SK-N-MC (cell line): ENCODE results near the gene C1orf53.

Experiments used
- DNase-seq: peaks from one replicate; pipeline ENCODE4 v3.0.0-alpha.2; 2011; ENCODE audit warnings: low read depth, low spot score
- H3K27ac ChIP-seq: fragments of 200-600 bp; sonication (generic); 2 replicates; pipeline ENCODE4 v1.5.1; 2016; ENCODE audit warnings: mixed run types
- H3K36me3 ChIP-seq: fragments of 200-600 bp; sonication (generic); 2 replicates; pipeline ENCODE4 v1.6.1; 2017; ENCODE audit warnings: antibody characterized with exemption, low read length, mixed read lengths; ENCODE audit not compliant: insufficient read depth
- H3K4me3 ChIP-seq: fragments of 200-600 bp; sonication (generic); 2 replicates; pipeline ENCODE4 v1.5.1; 2016
- H3K9ac ChIP-seq: fragments of 200-600 bp; sonication (generic); 2 replicates; pipeline ENCODE4 v1.8.0; 2017; ENCODE audit warnings: mixed run types, mixed read lengths; ENCODE audit not compliant: insufficient read length
- H3K9me3 ChIP-seq: fragments of 200-600 bp; sonication (generic); 2 replicates; pipeline ENCODE4 v1.6.1; 2017; ENCODE audit warnings: low read depth, mild to moderate bottlenecking, antibody characterized with exemption, low read length, moderate library complexity, mixed read lengths
- EZH2 ChIP-seq: fragments of 200-600 bp; sonication (generic); IDR thresholded peaks from one replicate; pipeline ENCODE4 v1.6.1; 2017; ENCODE audit warnings: antibody characterized with exemption
- FOXP2 ChIP-seq: optimal IDR thresholded peaks from 2 replicates; pipeline ENCODE3; 2011; ENCODE audit warnings: mild to moderate bottlenecking, moderate library complexity; ENCODE audit not compliant: insufficient read depth; ENCODE audit errors: extremely low read length, control extremely low read depth
- POLR2AphosphoS5 ChIP-seq: IDR thresholded peaks from 2 replicates; pipeline ENCODE4 v1.6.1; 2012; ENCODE audit warnings: mild to moderate bottlenecking, low read depth, low read length, borderline replicate concordance

The C1orf53 gene

DNA sequence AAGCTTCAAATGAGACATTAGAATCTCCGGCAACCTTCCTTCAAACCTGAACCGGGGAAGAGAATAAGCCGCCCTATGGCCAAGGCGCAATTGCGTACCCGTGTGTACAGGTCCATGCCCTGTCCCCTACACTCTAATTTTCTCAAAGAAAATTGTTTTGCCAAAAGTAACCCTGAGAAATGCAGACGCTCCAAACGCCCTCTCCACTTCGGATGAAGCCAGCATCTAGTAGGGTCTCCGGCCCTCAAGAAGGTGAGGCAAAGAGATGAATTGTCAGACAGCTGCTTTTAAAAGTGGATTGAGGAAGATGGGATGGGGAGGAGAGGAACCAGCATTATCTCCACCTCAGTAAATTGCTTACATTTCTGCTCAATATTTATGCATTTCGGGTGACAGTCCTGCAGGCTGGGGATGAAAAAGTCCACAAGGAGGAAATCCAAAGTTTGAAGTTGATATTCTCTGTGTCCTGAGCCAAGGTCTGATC, 14.1 kb downstream of the C1orf53 start:
- TF ChIP-seq EZH2 (no peak), FOXP2 (no peak), POLR2AphosphoS5 (no peak)
- H3K4me3 ChIP-seq = peak overlapping the region; percentile 93
- no peaks in the 10 kb centered on the region for H3K9me3 ChIP-seq
- H3K36me3 ChIP-seq = peaks cover 17% of the 10 kb centered on the region
- no peak overlapping the region for H3K27ac ChIP-seq
- no peak for DNase-seq
- no peak overlapping the region for H3K9ac ChIP-seq

DNA sequence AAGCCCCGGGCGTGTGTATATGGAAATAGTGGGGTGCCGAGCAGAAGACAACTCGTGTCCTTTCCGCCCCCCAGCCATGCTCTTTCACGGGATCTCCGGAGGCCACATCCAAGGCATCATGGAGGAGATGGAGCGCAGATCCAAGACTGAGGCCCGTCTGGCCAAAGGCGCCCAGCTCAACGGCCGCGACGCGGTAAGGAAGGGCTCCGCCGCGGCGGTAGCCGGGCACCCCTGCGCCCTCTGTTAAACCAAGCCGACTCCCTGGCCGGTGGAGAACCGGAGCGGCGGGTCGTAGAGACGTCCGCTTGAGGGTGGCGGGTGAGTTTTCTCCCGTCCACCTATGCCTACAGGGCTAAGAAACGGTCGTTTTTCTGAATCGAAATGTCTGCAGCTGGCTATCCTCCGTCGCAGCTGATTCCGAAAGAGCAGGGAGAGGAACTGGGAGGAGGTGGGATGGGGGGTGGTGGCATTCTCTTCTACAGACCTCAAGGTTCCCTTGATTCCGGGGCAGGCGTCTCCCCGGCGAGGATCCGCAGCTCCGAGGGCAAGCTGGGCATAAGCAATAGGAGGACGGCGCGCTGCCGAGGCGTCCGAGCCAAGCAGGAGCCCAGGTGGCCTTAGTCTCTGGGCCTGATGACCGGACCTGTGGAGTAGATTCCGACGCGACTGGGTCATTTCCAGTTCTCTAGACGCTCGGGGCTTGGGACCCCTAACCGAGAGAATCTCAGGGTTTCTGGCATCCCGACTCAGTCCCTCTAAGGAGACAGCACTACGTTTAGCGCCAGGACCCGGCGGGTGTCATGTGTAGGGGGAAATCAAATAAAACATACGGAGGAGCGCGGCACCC, 15.6 kb downstream of the C1orf53 start:
- peaks cover 32% of the 10 kb centered on the region for H3K36me3 ChIP-seq
- H3K9me3 ChIP-seq = no peaks in the 10 kb centered on the region
- H3K9ac ChIP-seq = peak overlapping the region; percentile 84
- H3K4me3 ChIP-seq = peak overlapping the region; percentile 93
- TF ChIP-seq FOXP2 (no peak), POLR2AphosphoS5 (no peak), EZH2 (no peak)
- H3K27ac ChIP-seq = no peak overlapping the region
- no peak for DNase-seq

DNA sequence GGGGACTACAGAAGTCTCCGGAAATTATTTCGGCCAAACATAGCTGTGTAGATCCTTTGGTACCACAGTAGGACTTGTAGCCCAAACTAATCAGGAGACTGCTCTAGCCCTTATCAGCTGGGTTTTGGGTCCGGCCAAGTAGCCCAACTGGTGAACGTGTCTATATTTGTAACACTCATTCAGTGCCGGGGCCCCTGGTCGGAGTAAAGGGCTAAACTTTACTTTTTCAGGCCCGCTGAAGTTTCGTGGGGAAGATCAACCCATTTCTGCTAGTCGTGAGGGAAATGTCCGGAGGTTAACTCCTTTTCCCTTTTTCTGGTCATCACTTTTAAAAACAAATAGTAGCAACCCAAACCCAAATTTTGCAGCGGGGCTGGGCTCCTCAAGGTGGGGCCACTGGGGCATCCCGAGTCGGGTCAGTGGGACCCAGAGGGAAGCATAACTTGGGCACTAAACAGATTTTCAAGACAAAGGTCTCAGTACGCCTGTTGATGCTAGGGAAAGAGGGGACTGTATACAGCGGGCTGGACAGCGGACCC, 16.4 kb downstream of the C1orf53 start:
- Histone ChIP-seq H3K36me3 (peaks cover 36% of the 10 kb centered on the region), H3K9me3 (no peaks in the 10 kb centered on the region), H3K9ac (peak overlapping the region; percentile 84), H3K27ac (no peak overlapping the region), H3K4me3 (peak overlapping the region; percentile 93)
- TF ChIP-seq POLR2AphosphoS5 (no peak), FOXP2 (no peak), EZH2 (no peak)
- no peak for DNase-seq

DNA sequence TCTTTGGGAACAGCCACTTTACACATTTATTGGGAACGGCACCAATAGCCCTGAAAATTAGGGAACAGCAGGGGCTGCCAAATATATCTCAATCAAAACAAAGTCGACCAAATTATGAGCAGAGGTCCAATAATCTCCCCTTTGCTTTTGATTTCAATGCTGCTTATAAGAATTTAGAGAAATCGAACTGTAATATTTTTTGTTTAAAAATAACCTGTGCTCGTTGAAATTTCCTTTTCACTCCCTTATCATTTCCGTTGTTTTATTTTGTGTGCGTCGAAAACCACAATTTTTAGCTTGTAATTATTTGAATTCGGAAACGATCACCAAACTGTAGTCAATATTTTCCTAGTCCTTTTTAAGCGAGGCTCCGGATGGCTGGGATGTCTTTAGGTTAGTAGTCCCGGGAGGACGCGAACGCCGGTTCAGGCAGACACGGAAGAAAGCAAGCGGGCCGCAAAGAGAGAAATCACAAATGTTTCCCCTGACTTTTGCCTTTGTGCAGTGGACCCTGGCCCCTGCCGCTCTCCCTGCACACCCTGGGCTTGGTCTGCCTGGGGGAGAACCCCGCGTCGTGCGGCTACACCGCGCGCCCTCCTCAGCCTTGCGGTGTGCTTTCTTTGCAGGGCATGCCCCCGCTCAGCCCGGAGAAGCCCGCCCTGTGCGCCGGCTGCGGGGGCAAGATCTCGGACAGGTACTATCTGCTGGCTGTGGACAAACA, 17.1 kb downstream of the C1orf53 start:
- H3K4me3 ChIP-seq = peak overlapping the region; percentile 93
- TF ChIP-seq POLR2AphosphoS5 (no peak), FOXP2 (no peak)

DNA sequence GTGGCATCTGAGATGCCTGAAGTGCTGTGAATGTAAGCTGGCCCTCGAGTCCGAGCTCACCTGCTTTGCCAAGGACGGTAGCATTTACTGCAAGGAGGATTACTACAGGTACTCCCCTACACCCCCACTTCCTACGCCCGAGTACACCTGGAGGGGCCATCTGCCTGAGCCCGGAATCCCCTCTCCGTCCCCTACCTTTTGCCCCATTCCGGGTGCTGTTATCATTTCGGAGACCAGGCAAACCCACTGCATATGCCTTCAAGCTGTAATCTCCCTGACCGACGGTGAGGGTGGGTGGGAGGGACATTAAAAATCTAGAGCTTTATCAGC, 17.6 kb downstream of the C1orf53 start:
- Histone ChIP-seq H3K27ac (no peak overlapping the region), H3K4me3 (peak overlapping the region; percentile 93), H3K9ac (no peak overlapping the region), H3K9me3 (no peaks in the 10 kb centered on the region), H3K36me3 (peaks cover 44% of the 10 kb centered on the region)
- no peak for DNase-seq
- TF ChIP-seq POLR2AphosphoS5 (no peak), FOXP2 (no peak), EZH2 (no peak)

More for the DNA sequence above, 17.1 kb downstream of the C1orf53 start:
- H3K9ac ChIP-seq = peak overlapping the region; percentile 84
- no peak for DNase-seq
- H3K9me3 ChIP-seq = no peaks in the 10 kb centered on the region
- H3K36me3 ChIP-seq = peaks cover 40% of the 10 kb centered on the region
- no peak overlapping the region for H3K27ac ChIP-seq

DNA sequence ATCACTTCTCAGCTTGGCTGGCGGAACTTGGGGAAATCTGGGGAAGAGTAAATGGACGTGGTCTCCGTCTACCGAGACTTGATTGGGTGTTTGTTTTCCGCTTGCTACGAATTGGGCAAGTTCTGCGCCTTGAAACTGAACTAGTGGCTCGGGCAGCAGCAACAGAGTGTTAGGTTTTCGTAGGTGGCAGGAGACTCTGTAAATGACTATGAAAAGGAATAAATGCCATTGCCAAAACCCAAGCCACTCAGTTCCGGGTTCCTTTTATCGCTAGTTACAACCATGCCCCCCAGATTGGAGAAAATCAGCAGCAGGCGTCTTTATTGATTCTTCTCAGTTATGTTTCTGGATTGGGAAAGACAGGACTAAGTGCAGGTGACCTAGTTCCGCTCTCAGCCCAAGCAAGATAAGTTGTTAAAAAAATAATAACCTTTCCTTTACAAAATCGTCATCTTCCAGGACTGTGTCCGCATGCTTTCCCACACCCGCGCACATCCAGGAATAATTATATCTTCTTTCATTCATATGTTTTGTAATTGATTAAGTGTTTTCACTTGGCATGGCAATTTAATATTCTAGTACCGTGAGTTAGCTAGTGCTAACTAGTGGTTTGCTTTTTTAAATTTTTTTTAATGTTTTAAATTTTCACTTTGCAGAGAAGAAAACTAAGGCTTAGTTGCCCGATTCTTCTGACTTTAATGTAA, 18.1 kb downstream of the C1orf53 start:
- Histone ChIP-seq H3K9ac (no peak overlapping the region), H3K36me3 (peaks cover 49% of the 10 kb centered on the region), H3K27ac (no peak overlapping the region), H3K4me3 (no peak overlapping the region), H3K9me3 (no peaks in the 10 kb centered on the region)
- no peak for DNase-seq
- TF ChIP-seq POLR2AphosphoS5 (no peak), EZH2 (no peak), FOXP2 (no peak)

DNA sequence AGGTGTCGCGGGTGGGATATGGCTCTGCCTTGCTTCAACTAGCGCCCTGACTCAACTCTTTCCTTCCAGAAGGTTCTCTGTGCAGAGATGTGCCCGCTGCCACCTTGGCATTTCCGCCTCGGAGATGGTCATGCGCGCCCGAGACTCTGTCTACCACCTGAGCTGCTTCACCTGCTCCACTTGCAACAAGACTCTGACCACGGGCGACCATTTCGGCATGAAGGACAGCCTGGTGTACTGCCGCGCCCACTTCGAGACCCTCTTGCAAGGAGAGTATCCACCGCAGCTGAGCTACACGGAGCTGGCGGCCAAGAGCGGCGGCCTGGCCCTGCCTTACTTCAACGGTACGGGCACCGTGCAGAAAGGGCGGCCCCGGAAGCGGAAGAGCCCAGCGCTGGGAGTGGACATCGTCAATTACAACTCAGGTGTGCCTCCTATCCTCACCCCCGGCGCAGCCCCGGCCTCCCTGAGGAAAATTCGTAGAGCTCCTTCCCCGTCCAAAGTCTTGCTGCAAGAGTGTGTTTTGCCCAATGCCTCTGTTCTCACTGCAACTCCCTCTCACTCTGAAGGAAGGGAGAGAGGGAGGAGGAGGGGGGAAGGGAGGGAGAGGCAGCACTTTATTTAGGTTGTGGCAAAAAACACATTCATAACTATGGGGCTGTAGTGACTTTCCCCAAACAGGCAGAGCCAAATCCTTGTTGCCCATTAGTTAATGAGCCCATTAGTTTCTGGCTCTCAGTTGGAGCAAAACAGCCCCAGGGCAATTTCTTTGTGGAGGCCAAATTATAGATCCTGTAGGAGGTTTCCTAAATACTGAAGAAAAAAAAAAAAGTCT, 19.0 kb downstream of the C1orf53 start:
- no peak for DNase-seq
- no peak overlapping the region for H3K4me3 ChIP-seq
- H3K27ac ChIP-seq = 0 out of 2 replicates have a peak overlapping the region, but pooled peaks have one; percentile 26
- H3K36me3 ChIP-seq = peaks cover 57% of the 10 kb centered on the region
- H3K9ac ChIP-seq = no peak overlapping the region
- TF ChIP-seq EZH2 (no peak), POLR2AphosphoS5 (no peak), FOXP2 (no peak)
- H3K9me3 ChIP-seq = no peaks in the 10 kb centered on the region
